Uterus (tissue), 2 donors: ENCODE measurements around the gene C6.

Experiments used
- POLR2A ChIP-seq, 2 donors: fragments of 450-650 bp; IDR thresholded peaks; one replicate each; pipeline ENCODE4 v1.6.1; 2016; ENCODE audit warnings: antibody characterized with exemption in 2 of 2, mild to moderate bottlenecking in 1 of 2, moderate library complexity in 1 of 2
- TF ChIP-seq, protein P1 (sequence below), 4 experiments: fragments of 200-600 bp in 2 of 4; fragments of 450-650 bp in 2 of 4; sonication (generic) in 2 of 4; IDR thresholded peaks; one replicate each; pipeline ENCODE4 v1.5.1; 2016 to 2019; ENCODE audit warnings: antibody characterized with exemption in 4 of 4, mild to moderate bottlenecking in 2 of 4, moderate library complexity in 1 of 4

DNA sequence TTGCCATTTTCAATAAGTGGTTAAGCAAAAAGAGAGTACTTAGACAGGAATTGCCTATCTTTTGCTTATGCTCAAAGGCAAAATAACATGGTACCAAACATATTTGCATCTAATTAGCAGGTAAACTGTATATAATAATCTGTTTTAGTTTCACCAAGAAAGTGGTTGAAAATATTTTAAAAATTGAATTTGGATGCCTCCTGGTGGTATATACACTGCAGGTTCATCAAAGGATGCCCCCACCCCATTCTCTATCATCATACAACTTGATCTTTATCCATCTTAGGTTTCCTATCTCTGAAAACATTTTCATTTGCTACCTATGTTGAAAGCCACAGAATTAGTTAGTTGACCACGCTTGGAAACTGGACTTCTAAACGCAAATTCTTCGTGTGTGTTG lies 95.2 kb downstream of the C6 start:
- TF ChIP-seq, protein P1, sequence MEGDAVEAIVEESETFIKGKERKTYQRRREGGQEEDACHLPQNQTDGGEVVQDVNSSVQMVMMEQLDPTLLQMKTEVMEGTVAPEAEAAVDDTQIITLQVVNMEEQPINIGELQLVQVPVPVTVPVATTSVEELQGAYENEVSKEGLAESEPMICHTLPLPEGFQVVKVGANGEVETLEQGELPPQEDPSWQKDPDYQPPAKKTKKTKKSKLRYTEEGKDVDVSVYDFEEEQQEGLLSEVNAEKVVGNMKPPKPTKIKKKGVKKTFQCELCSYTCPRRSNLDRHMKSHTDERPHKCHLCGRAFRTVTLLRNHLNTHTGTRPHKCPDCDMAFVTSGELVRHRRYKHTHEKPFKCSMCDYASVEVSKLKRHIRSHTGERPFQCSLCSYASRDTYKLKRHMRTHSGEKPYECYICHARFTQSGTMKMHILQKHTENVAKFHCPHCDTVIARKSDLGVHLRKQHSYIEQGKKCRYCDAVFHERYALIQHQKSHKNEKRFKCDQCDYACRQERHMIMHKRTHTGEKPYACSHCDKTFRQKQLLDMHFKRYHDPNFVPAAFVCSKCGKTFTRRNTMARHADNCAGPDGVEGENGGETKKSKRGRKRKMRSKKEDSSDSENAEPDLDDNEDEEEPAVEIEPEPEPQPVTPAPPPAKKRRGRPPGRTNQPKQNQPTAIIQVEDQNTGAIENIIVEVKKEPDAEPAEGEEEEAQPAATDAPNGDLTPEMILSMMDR (IDR thresholded peaks at IDR 0.05) = no peak
- no peak for TF ChIP-seq POLR2A (IDR thresholded peaks at IDR 0.05)
